GM23338 (cell line): ENCODE measurements around the gene TMEM208. TPM values are rescaled to one million over a fixed set of nuclear protein-coding genes. Genes with fewer than 3 reads are reported as not detected.

Source experiments
- ATAC-seq: fragments of 200-7000 bp; cut with Tn5 transposase; 3 replicates; pipeline ENCODE4 v1.9.1; 2020
- DNase-seq: peaks from one replicate; pipeline ENCODE4 v3.0.0-alpha.2; 2015; ENCODE audit warnings: low spot score
- H2AFZ ChIP-seq: fragments of 200-600 bp; sonication (generic); 2 replicates; pipeline ENCODE4 v1.8.0; 2016; ENCODE audit warnings: antibody characterized with exemption, mild to moderate bottlenecking, moderate library complexity
- H3F3A ChIP-seq: fragments of 200-600 bp; sonication (generic); replicated peaks from 2 replicates; pipeline ENCODE4 v1.8.0; 2017; ENCODE audit warnings: antibody characterized with exemption, mixed run types, low read depth
- H3K27ac ChIP-seq: fragments of 200-600 bp; sonication (generic); 2 replicates; pipeline ENCODE4 v1.6.1; 2016; ENCODE audit warnings: low read depth
- H3K27me3 ChIP-seq: fragments of 200-600 bp; sonication (generic); 2 replicates; pipeline ENCODE4 v1.8.0; 2016; ENCODE audit warnings: mild to moderate bottlenecking, mixed run types, moderate library complexity; ENCODE audit not compliant: insufficient read depth
- H3K36me3 ChIP-seq: fragments of 200-600 bp; sonication (generic); 2 replicates; pipeline ENCODE4 v1.8.0; 2016; ENCODE audit warnings: mild to moderate bottlenecking; ENCODE audit not compliant: insufficient read depth
- H3K4me1 ChIP-seq: fragments of 200-600 bp; sonication (generic); 2 replicates; pipeline ENCODE4 v1.8.0; 2016; ENCODE audit warnings: mild to moderate bottlenecking, moderate library complexity; ENCODE audit not compliant: insufficient read depth
- H3K4me2 ChIP-seq: fragments of 200-600 bp; sonication (generic); 2 replicates; pipeline ENCODE4 v1.7.1; 2017; ENCODE audit warnings: mixed run types
- H3K4me3 ChIP-seq: fragments of 200-600 bp; sonication (generic); 2 replicates; pipeline ENCODE4 v1.6.1; 2016; ENCODE audit warnings: mixed run types
- H3K79me2 ChIP-seq: fragments of 200-600 bp; sonication (generic); replicated peaks from 2 replicates; pipeline ENCODE4 v1.8.0; 2017; ENCODE audit warnings: mild to moderate bottlenecking; ENCODE audit not compliant: insufficient read depth
- H3K9me2 ChIP-seq: fragments of 200-600 bp; sonication (generic); 2 replicates; pipeline ENCODE4 v1.8.0; 2017; ENCODE audit not compliant: insufficient read depth
- H4K20me1 ChIP-seq: fragments of 200-600 bp; sonication (generic); replicated peaks from 2 replicates; pipeline ENCODE4 v1.8.0; 2017; ENCODE audit warnings: mild to moderate bottlenecking; ENCODE audit not compliant: insufficient read depth
- H3K27ac Mint-ChIP-seq: 2 replicates; pipeline ENCODE4 v1.8.0; 2020; ENCODE audit warnings: inconsistent platforms, mild to moderate bottlenecking, moderate library complexity, mixed read lengths
- H3K27me3 Mint-ChIP-seq: 3 replicates; pipeline ENCODE4 v1.8.0; 2022; ENCODE audit warnings: low read depth, mild to moderate bottlenecking, moderate library complexity, mixed read lengths, inconsistent platforms; ENCODE audit not compliant: insufficient read depth, poor library complexity
- H3K36me3 Mint-ChIP-seq: 3 replicates; pipeline ENCODE4 v1.8.0; 2021; ENCODE audit warnings: low read depth, mild to moderate bottlenecking, inconsistent platforms, moderate library complexity, mixed read lengths
- H3K4me1 Mint-ChIP-seq: 3 replicates; pipeline ENCODE4 v1.8.0; 2020; ENCODE audit warnings: mild to moderate bottlenecking, inconsistent platforms, mixed read lengths
- H3K4me3 Mint-ChIP-seq: 3 replicates; pipeline ENCODE4 v1.8.0; 2021; ENCODE audit warnings: moderate library complexity, mild to moderate bottlenecking, inconsistent platforms, mixed read lengths
- H3K9me3 Mint-ChIP-seq: 3 replicates; pipeline ENCODE4 v1.8.0; 2020; ENCODE audit warnings: moderate library complexity, mild to moderate bottlenecking, inconsistent platforms, mixed read lengths
- CREB1 ChIP-seq: fragments of 250-450 bp; sonication (Bioruptor Pico); IDR thresholded peaks from 2 replicates; pipeline ENCODE4 v1.5.0; 2020; ENCODE audit warnings: low read depth, mild to moderate bottlenecking, moderate library complexity
- EZH2 ChIP-seq: fragments of 200-600 bp; sonication (generic); IDR thresholded peaks from one replicate; pipeline ENCODE4 v1.8.0; 2017; ENCODE audit warnings: antibody characterized with exemption, mild to moderate bottlenecking, low read depth; ENCODE audit not compliant: unreplicated experiment
- EZH2phosphoT487 ChIP-seq: fragments of 200-600 bp; sonication (generic); IDR thresholded peaks from one replicate; pipeline ENCODE4 v1.8.1; 2018; ENCODE audit warnings: antibody characterized with exemption; ENCODE audit not compliant: unreplicated experiment
- JUNB ChIP-seq: IDR thresholded peaks from one replicate; pipeline ENCODE4 v1.6.1; 2016; ENCODE audit warnings: antibody characterized with exemption; ENCODE audit not compliant: unreplicated experiment
- NANOG ChIP-seq: IDR thresholded peaks from 2 replicates; pipeline ENCODE4 v1.6.1; 2016; ENCODE audit warnings: antibody characterized with exemption, borderline replicate concordance
- POLR2AphosphoS5 ChIP-seq: IDR thresholded peaks from 2 replicates; pipeline ENCODE4 v1.6.1; 2016; ENCODE audit warnings: antibody characterized with exemption, low read depth
- STAT1 ChIP-seq: IDR thresholded peaks from one replicate; pipeline ENCODE4 v1.6.1; 2016; ENCODE audit warnings: antibody characterized with exemption; ENCODE audit not compliant: unreplicated experiment
- ZNF114 ChIP-seq: fragments of 250-450 bp; sonication (Bioruptor Pico); IDR thresholded peaks from 2 replicates; pipeline ENCODE4 v1.5.0; 2020; ENCODE audit warnings: mild to moderate bottlenecking, moderate library complexity
- ZNF331 ChIP-seq: fragments of 250-450 bp; sonication (Bioruptor Pico); IDR thresholded peaks from 2 replicates; pipeline ENCODE4 v1.5.0; 2020; ENCODE audit warnings: low read depth, mild to moderate bottlenecking, moderate library complexity
- polyA plus RNA-seq: library from polyadenylated mRNA; unstranded; fragments of >200 nt; fragmentation: Nextera tagmentation; extraction: Ambion mirVana; gene quantifications from 2 replicates; pipeline ENCODE4 v1.2.1, GENCODE V29; 2016
- total RNA-seq: library from RNA; depleted of rRNA; stranded (reverse); fragments of >200 nt; shearing (Covaris generic); gene quantifications from 2 replicates; pipeline ENCODE4 v1.2.3, GENCODE V29; 2014
- TF ChIP-seq, protein P1 (sequence below), 2 experiments: fragments of 200-600 bp in 1 of 2; sonication (generic) in 1 of 2; conservative IDR thresholded peaks; 2 replicates each; pipeline versions ENCODE4 v1.5.1 to v1.6.1; 2016 to 2017; ENCODE audit warnings: antibody characterized with exemption in 2 of 2, low read depth in 2 of 2, mild to moderate bottlenecking in 2 of 2, moderate library complexity in 1 of 2
- TF ChIP-seq, protein P2 (sequence below): IDR thresholded peaks from one replicate; pipeline ENCODE4 v1.6.1; 2018; ENCODE audit warnings: antibody characterized with exemption; ENCODE audit not compliant: unreplicated experiment

TMEM208 gene
- total and polyA plus RNA-seq, 2 experiments from 2014 or later = 23.2 to 82.3 TPM

DNA sequence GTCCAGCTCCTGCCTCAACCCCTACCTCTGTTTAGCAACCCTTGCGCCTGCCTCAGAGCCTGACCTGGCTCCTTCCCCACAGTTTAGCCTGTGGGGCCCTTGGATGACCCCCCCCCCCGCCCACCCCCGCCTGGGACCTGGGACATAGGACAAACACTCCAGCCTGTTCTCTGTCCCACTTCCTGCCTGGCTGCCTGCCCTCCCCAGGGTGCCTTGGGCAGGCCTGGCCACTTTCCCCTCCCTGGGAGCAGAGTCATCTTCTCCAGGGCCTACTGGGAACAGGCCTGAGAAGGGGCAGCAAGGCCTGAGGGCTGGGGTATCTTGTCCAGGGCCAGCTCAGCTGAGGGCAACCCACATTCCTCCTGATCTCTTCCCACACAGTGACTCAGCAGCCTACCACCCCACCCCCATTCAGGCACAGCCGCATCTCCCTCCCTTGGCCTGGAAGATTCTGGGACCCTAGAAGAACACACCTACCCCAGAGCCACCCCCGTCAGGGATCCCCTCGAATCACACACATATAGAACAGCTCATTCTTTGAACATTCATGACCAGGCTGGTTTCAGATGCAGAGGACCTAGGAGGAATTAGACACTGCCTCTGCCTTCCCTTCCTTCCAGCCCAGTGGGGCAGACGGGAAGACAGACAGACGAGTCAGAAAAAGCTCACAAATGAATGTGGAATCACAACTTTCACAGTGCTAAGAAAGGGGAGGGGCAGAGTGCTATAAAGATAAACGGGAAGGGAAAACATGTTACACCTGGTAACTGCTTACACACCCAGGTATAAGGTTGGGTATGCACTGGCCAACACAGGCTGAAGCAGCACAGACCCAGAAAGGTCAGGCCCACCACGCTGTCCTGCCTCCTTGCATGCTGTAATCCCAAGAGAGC lies 14.3 kb downstream of the TMEM208 start:
- H3K9me3 Mint-ChIP-seq = no peaks in the 10 kb centered on the region; the same call in 2 of the 3 replicates
- TF ChIP-seq JUNB = no peak
- TF ChIP-seq EZH2phosphoT487 = no peak
- TF ChIP-seq, protein P1, sequence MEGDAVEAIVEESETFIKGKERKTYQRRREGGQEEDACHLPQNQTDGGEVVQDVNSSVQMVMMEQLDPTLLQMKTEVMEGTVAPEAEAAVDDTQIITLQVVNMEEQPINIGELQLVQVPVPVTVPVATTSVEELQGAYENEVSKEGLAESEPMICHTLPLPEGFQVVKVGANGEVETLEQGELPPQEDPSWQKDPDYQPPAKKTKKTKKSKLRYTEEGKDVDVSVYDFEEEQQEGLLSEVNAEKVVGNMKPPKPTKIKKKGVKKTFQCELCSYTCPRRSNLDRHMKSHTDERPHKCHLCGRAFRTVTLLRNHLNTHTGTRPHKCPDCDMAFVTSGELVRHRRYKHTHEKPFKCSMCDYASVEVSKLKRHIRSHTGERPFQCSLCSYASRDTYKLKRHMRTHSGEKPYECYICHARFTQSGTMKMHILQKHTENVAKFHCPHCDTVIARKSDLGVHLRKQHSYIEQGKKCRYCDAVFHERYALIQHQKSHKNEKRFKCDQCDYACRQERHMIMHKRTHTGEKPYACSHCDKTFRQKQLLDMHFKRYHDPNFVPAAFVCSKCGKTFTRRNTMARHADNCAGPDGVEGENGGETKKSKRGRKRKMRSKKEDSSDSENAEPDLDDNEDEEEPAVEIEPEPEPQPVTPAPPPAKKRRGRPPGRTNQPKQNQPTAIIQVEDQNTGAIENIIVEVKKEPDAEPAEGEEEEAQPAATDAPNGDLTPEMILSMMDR (conservative IDR thresholded peaks at IDR 0.05; ENCODE audit: low read depth in 2 of 2) = no peak
- Histone ChIP-seq H3F3A (peaks cover 18% of the 10 kb centered on the region; the same call in 1 of the 2 replicates), H3K4me2 (peak overlapping the region; percentile 62), H3K4me3 (no peak overlapping the region), H2AFZ (no peak overlapping the region), H3K27me3 (no peaks in the 10 kb centered on the region), H3K79me2 (peaks cover 36% of the 10 kb centered on the region), H3K4me1 (peaks cover 22% of the 10 kb centered on the region), H3K36me3 (no peaks in the 10 kb centered on the region), H4K20me1 (no peaks in the 10 kb centered on the region; the same call in 1 of the 2 replicates), H3K27ac (peak overlapping the region; percentile 72; the same call in 1 of the 2 replicates), H3K9me2 (no peaks in the 10 kb centered on the region)
- peaks cover 14% of the 10 kb centered on the region for H3K27me3 Mint-ChIP-seq
- H3K4me1 Mint-ChIP-seq = peaks cover 47% of the 10 kb centered on the region
- H3K27ac Mint-ChIP-seq = peak overlapping the region; percentile 97
- ATAC-seq (peak; percentile 7), DNase-seq (peak; percentile 36)
- peak overlapping the region; percentile 4; the same call in 2 of the 3 replicates for H3K4me3 Mint-ChIP-seq
- H3K36me3 Mint-ChIP-seq = peaks cover 35% of the 10 kb centered on the region

- H3K4me1 ChIP-seq = peaks cover 22% of the 10 kb centered on the region
- H3K36me3 ChIP-seq = no peaks in the 10 kb centered on the region
- no peak overlapping the region; the same call in 1 of the 2 replicates for H3K27ac Mint-ChIP-seq
- no peak overlapping the region for H2AFZ ChIP-seq
- H3K9me3 Mint-ChIP-seq = no peaks in the 10 kb centered on the region; the same call in 2 of the 3 replicates
- peaks cover 36% of the 10 kb centered on the region for H3K79me2 ChIP-seq
- no peak overlapping the region; the same call in 2 of the 3 replicates for H3K4me3 Mint-ChIP-seq
- ATAC-seq (no peak), DNase-seq (no peak)
- H3K4me2 ChIP-seq = no peak overlapping the region
- H3K27me3 Mint-ChIP-seq = peaks cover 12% of the 10 kb centered on the region
- peaks cover 15% of the 10 kb centered on the region; the same call in 1 of the 2 replicates for H3F3A ChIP-seq
- no peak overlapping the region for H3K4me3 ChIP-seq
- H3K9me2 ChIP-seq = no peaks in the 10 kb centered on the region
- no peak overlapping the region for H3K27ac ChIP-seq
- peaks cover 28% of the 10 kb centered on the region for H3K36me3 Mint-ChIP-seq
- peaks cover 41% of the 10 kb centered on the region for H3K4me1 Mint-ChIP-seq
- H4K20me1 ChIP-seq = no peaks in the 10 kb centered on the region; the same call in 1 of the 2 replicates
- no peaks in the 10 kb centered on the region for H3K27me3 ChIP-seq
- TF ChIP-seq ZNF331 = no peak
- no peak for TF ChIP-seq EZH2phosphoT487
- no peak for TF ChIP-seq ZNF114
- no peak for TF ChIP-seq POLR2AphosphoS5
- TF ChIP-seq STAT1 = no peak
- TF ChIP-seq, protein P1 (conservative IDR thresholded peaks at IDR 0.05; ENCODE audit: low read depth in 2 of 2) = no peak
- TF ChIP-seq EZH2 = no peak
- TF ChIP-seq, protein P2, sequence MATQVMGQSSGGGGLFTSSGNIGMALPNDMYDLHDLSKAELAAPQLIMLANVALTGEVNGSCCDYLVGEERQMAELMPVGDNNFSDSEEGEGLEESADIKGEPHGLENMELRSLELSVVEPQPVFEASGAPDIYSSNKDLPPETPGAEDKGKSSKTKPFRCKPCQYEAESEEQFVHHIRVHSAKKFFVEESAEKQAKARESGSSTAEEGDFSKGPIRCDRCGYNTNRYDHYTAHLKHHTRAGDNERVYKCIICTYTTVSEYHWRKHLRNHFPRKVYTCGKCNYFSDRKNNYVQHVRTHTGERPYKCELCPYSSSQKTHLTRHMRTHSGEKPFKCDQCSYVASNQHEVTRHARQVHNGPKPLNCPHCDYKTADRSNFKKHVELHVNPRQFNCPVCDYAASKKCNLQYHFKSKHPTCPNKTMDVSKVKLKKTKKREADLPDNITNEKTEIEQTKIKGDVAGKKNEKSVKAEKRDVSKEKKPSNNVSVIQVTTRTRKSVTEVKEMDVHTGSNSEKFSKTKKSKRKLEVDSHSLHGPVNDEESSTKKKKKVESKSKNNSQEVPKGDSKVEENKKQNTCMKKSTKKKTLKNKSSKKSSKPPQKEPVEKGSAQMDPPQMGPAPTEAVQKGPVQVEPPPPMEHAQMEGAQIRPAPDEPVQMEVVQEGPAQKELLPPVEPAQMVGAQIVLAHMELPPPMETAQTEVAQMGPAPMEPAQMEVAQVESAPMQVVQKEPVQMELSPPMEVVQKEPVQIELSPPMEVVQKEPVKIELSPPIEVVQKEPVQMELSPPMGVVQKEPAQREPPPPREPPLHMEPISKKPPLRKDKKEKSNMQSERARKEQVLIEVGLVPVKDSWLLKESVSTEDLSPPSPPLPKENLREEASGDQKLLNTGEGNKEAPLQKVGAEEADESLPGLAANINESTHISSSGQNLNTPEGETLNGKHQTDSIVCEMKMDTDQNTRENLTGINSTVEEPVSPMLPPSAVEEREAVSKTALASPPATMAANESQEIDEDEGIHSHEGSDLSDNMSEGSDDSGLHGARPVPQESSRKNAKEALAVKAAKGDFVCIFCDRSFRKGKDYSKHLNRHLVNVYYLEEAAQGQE = no peak
- TF ChIP-seq CREB1 (CRISPR knock-in tag) = no peak
- TF ChIP-seq NANOG = no peak
- no peak for TF ChIP-seq JUNB
Measured at GRCh38 chr16:67242138-67242730, 15.3 kb downstream of the TMEM208 start.
